GM18502 (cell line): ENCODE measurements around the gene ATP12A.

Experiments
- ATAC-seq: cut with Tn5 transposase; IDR thresholded peaks from one replicate; pipeline ENCODE4 v1.9.1; 2021; ENCODE audit warnings: mild to moderate bottlenecking; ENCODE audit not compliant: unreplicated experiment, poor library complexity

ATP12A gene

DNA sequence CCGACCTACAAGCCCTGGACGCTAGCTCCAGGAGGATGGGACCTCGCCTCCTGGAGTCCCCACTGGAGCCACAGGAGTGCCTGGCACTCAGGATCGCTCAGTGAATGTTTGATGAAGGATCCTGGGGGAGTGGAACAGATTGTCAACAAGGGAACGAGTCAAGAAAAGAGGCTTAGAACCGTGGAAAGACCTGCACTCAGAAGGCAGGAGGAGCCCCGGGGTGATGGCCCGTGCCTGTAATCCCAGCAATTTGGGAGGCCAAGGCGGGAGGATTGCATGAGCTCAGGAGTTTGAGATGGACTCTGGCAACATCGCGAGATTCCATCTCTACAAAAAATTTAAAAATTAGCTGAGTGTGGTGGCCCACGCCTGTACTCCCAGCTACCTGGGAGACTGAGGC is 38.9 kb downstream of the ATP12A start:
- ATAC-seq = no peak

DNA sequence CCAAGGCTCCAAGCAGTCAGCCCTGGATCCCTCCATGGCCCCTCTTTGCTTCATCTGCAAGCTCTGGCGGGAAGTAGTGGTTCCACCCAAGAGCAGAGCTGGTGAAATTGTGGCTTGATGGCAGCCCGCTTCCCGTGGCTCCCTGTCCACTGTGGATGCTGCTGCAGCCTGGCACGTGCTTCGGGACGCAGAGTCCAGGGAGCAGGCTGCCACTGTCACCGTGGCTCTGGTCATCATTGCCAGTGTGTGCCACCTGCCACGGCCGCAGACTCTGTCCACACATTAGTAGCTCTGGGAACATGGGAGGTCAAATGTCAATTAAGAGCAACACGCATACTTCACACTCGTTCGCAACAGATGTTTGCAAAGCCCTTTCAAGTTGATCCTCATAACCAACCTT is 43.0 kb downstream of the ATP12A start:
- no peak for ATAC-seq

- no peak for ATAC-seq
These were observed 44.5 kb downstream of the ATP12A start for GRCh38 chr13:24724714-24725113.

DNA sequence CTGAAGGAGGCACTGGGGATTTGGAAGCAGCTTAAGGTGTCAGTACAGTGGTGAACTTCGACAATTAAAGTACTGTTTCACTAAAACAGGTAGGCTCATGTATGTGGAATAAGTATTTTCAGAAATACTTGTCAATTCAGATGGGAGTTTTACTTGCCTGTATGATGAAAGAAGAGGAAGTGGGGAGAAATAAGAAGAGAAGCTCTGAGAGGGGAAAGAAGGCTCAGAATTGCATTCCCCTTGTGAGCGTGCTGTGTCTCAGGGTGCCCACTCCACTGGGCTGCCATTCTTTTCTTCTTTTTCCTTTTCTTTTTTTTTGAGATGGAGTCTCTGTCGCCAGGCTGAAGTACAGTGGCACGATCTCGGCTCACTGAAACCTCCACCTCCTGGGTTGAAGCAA is 45.2 kb downstream of the ATP12A start:
- no peak for ATAC-seq

- ATAC-seq = peak; percentile 74
These were observed 47.8 kb downstream of the ATP12A start for GRCh38 chr13:24727731-24728601.

DNA sequence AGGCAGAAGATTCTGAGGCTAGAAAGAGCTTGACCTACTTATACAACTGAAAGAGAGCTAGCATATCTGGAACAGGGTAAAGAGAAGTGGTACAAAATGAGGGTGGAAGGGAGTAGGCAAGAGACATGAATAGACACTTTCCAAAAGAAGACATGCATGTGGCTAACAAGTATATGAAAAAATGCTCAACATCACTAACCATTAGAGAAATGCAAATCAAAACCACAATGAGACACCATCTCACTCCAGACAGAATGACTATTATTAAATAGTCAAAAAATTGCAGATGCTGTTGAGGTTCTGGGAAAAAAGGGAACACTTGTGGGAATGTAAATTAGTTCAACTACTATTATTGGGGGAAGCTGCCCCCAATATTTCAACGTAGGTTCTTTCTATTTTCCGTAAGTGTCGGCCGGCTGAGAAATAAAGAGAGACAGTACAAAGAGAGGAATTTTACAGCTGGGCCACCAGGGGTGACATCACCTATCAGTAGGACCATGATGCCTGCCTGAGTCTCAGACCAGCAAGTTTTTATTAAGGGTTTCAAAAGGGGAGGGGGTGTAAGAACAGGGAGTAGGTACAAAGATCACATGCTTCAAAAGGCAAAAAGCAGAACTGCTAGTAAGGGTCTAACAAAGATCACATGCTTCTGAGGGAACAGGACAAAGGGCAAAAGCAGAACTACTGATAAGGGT is 50.8 kb downstream of the ATP12A start:
- ATAC-seq = peak; percentile 79

GRCh38 chr13:24734950-24735349 is 54.7 kb downstream of the ATP12A start:
- ATAC-seq = no peak

DNA sequence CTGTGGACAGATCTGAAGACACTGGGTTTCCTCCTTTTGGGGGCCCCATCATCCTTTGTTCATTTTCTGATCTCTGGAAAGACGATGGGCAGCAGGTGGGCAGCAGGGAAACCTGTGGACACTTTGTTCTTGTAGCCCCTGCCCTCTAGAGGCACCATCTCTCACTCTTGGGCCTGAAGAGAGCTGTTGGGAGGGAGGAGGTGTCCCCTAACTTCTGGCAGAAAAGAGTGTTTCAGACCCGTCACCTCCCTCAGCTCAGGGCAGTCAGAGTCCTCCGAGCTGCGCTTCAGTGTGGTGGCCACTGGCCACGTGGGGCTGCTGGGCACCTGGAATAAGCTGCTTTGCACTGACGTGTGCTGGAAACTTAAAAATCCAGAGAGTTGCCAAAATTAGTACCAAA is 56.8 kb downstream of the ATP12A start:
- ATAC-seq = no peak

GRCh38 chr13:24738366-24738847 is 58.2 kb downstream of the ATP12A start:
- no peak for ATAC-seq

GRCh38 chr13:24740014-24740890 is 60.0 kb downstream of the ATP12A start:
- ATAC-seq = no peak

- no peak for ATAC-seq
These were observed 60.9 kb downstream of the ATP12A start for GRCh38 chr13:24741016-24741662.

- no peak for ATAC-seq
These were observed 61.6 kb downstream of the ATP12A start for GRCh38 chr13:24741791-24742190.

GRCh38 chr13:24742294-24742693 is 62.1 kb downstream of the ATP12A start:
- no peak for ATAC-seq

- ATAC-seq = no peak
These were observed 62.8 kb downstream of the ATP12A start for GRCh38 chr13:24742977-24743376.

GRCh38 chr13:24744247-24744646 is 64.0 kb downstream of the ATP12A start:
- ATAC-seq = no peak

DNA sequence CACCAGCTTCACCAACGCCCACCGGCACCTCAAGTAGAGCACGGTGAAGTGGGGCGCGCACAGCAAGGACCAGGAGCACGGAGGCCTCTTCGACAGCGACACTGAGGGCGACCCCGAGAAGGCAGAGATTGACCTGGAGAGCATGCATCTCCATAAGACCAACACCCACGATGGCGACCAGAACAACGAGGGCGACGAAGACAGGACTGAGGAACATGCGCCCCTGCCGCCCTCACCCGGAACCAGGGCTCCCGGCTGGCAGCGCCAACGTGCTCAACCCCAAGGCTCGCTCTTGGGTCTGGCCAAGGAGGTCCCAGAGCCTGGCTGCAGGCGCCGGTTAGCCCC is 65.3 kb downstream of the ATP12A start:
- no peak for ATAC-seq

DNA sequence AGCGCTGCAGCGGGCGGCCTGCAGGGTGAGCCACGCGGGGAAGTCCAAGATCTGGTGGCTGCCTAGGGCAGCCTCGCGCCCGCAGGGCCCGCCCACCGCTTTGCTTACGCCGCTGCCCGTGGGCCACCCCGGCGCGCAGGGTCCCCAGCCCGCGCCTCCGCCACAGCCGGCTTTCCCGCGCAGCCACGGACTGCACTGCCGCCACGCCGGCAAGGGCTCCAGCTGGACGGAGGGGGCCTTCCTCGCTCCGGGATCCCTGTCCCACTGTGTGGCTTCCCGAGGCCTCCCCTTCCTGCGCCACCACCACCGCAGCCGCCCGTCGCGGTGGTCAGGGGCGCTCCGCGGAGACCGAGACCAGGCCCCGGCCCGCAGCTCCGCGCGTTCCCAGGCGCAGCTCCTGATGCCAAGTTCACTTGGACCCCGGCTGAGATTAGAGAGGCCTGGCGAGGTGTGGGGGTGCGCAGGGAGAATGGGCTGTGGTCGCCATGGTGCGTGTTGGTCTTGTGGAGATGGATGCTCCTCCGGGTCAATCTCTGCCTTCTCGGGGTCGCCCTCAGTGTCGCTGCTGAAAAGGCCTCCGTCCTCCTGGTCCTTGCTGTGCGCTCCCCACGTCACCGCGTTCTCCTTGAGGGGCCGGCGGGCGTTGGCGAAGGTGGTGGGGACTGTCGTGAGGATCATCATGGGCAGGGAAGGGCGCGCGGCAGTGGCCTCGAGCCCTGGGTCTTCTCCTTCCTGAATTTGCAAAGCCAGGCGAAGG is 65.8 kb downstream of the ATP12A start:
- no peak for ATAC-seq

DNA sequence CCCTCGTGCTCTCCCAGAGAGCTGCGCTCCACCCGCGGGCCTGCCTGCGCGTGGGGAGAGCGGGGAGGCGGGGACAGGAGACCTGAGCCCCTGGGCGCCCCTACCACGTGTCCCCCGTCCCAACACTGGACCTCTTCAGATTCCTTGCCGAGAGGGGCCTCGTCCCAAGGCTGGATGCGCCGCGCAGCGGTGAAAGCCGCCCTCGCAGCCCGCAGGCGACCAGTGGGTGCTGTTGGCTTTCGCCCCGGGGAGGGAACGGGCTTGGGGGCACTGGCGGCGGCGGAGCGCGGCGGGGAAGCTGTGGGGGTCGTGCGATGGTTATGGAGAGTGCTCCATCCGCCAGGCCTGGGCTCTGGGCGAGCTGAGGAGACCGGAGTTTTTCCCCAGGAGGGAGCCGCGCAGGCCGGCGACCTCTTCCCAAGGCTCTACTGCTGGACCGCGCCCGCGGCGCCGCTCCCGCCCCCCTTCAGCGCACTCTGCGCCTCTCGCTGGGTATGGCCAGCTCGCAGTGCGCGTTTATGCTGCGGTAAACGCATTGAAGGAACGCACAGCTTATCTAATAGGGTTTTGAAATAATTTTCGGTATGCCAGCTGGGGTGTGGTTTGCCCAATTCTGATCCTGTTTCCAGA is 66.5 kb downstream of the ATP12A start:
- no peak for ATAC-seq
